Pancreas (tissue), 10 donors: ENCODE measurements around the gene TMEM63A. TPM values are rescaled to one million over a fixed set of nuclear protein-coding genes. Genes with fewer than 3 reads are reported as not detected.
A peak's percentile ranks its signal among the peaks of the same experiment; 100 is the strongest.
"Not testable (repeated sequence)": the region's sequence is repeated elsewhere in the genome, so short reads cannot be mapped to it uniquely, and the experiment has no call there.

Experiments
- ATAC-seq, 4 donors: fragments of 200-7000 bp; cut with Tn5 transposase; one replicate each; pipeline versions ENCODE4 v1.8.0 to v1.9.1; 2020; ENCODE audit warnings: mild to moderate bottlenecking in 4 of 4, moderate library complexity in 4 of 4
- DNase-seq, 6 donors: peaks; one replicate each; pipeline ENCODE4 v3.0.0-alpha.2; 2020
- FAIRE-seq: peaks from 2 replicates; lab custom pipeline; 2012; peaks lifted over from hg19 to GRCh38; lab: Jason Lieb, UNC
- H3K27ac ChIP-seq, 4 donors: fragments of 200-600 bp; sonication (generic); 1 replicate in 3 of 4; 2 replicates in 1 of 4; pipeline versions ENCODE4 v1.5.0 to v1.8.0; 2020
- H3K27me3 ChIP-seq, 4 donors: fragments of 200-600 bp; one replicate each; pipeline ENCODE4 v1.8.0; 2021
- H3K36me3 ChIP-seq, 3 donors: fragments of 200-600 bp; sonication (generic) in 1 of 3; one replicate each; pipeline versions ENCODE4 v1.5.0 to v1.8.0; 2020 to 2021
- H3K4me1 ChIP-seq, 3 donors: fragments of 200-600 bp; one replicate each; pipeline ENCODE4 v1.8.0; 2021
- H3K4me3 ChIP-seq, 4 donors: fragments of 200-600 bp; sonication (generic) in 2 of 4; one replicate each; pipeline versions ENCODE4 v1.5.0 to v1.8.0; 2020 to 2021
- H3K9me3 ChIP-seq, 4 donors: fragments of 200-600 bp; one replicate each; pipeline ENCODE4 v1.8.0; 2021
- WGBS, 2 donors: extraction: QIAGEN DNeasy Blood & Tissue Kit; methylation state at CpG; one replicate each; pipeline ENCODE4 v1.1.7; 2013; 5-methylcytosine and 5-hydroxymethylcytosine counted together
- intact Hi-C, 3 donors: fragments of 100-400 bp; cut with DNase I; formaldehyde crosslinking; loops; one replicate each; pipeline versions ENCODE4 v1.11.1 to v1.14.2; 2022
- polyA plus RNA-seq, 2 donors: library from polyadenylated mRNA; stranded (reverse); fragments of 200-250 nt; gene quantifications; one replicate each; pipeline ENCODE4 v1.2.3, GENCODE V29; 2013
- total RNA-seq, 6 donors: library from RNA; stranded (reverse); fragmentation: NEBNext Ultra II Directional in 4 of 6; extraction: Animal tissue kit (Norgen Biotek cat#: 25700) in 4 of 6; gene quantifications; one replicate each; pipeline versions ENCODE4 v1.2.1 to v1.2.4, GENCODE V29; 2021 to 2023
- TF ChIP-seq, protein P1 (sequence below), 4 donors: fragments of 200-600 bp; sonication (generic) in 3 of 4; IDR thresholded peaks; one replicate each; pipeline versions ENCODE4 v1.5.0 to v1.8.0; 2021; ENCODE audit warnings: antibody characterized with exemption in 4 of 4
- donor health status: healthy with polysubstance abuse.
- donor health status: DM: no; HTN: no; CAD: no; lungs with moderate emphysema.
- donor health status: DM: no; HTN: no; CAD: no.
- donor health status: control.
- donor health status: control.
- donor health status: Bipolar disorder and iron deficiency.
- donor health status: DM: yes; HTN: yes; CAD: no.
- donor health status: DM: no; HTN: no; CAD: no.
- donor health status: DM: no; HTN: no; CAD: no.
- donor health status: DM: yes; HTN: yes; CAD: no.

Gene TMEM63A
- total and polyA plus RNA-seq, 8 donors, result 56.3 to 185 (median 84.0) TPM

DNA sequence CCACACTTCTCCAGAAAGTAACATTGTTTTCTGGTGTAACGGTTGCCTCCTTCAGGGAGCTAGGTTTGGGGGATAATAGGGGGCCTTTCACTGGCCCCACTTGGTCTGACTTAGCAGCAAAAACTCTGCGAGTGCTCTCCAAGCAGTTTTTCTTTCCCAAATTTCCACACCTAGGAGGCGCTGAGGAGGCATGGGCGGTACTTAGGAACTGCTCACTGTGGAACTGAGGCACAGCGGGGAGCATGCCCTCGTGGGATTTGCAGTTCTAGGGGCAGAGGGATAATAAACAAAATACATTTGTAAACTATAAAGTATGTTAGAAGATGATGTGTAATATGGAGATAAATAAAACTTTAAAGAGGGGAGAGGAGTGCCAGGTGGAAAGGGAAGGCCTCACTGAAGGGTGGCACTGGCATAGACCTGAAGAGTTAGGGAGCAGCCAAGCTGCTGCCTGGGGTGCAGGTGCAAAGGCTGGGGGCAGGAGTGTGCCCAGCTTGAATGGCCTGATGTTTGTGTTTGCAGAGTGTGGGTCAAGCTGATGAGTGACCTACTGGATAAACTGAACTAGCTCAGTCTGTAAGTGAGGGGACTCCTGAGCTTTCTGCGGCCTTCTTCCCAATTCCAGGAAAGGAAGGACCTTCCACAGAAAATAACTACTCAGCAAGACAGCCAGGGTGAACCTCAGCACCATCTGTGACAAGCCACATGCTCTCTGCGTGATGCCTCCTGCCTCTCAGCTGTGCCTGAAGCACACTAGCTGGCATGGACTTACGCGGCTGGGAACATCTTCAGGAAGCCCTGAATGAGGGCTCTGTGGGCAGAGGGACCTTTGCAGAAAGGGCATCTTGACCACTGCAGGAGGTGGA, 70.3 kb downstream of the TMEM63A start:
- no peak for FAIRE-seq
- DNase-seq, result no peak
- TF ChIP-seq, protein P1, sequence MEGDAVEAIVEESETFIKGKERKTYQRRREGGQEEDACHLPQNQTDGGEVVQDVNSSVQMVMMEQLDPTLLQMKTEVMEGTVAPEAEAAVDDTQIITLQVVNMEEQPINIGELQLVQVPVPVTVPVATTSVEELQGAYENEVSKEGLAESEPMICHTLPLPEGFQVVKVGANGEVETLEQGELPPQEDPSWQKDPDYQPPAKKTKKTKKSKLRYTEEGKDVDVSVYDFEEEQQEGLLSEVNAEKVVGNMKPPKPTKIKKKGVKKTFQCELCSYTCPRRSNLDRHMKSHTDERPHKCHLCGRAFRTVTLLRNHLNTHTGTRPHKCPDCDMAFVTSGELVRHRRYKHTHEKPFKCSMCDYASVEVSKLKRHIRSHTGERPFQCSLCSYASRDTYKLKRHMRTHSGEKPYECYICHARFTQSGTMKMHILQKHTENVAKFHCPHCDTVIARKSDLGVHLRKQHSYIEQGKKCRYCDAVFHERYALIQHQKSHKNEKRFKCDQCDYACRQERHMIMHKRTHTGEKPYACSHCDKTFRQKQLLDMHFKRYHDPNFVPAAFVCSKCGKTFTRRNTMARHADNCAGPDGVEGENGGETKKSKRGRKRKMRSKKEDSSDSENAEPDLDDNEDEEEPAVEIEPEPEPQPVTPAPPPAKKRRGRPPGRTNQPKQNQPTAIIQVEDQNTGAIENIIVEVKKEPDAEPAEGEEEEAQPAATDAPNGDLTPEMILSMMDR (IDR thresholded peaks at IDR 0.05), result peak in 2 of 4 donors; percentile 12 to 19
- 30 to 34% methylated on average over 10 of the region's 10 CpGs for WGBS, 2 donors
- H3K36me3 ChIP-seq, result no peaks in the 10 kb centered on the region
- H3K4me1 ChIP-seq, result peaks cover 47 to 52% (median 51%) of the 10 kb centered on the region in 3 donors
- H3K9me3 ChIP-seq, result no peaks in the 10 kb centered on the region
- peak overlapping the region; percentile 3 to 72 (median 58) for H3K4me3 ChIP-seq
- no peaks in the 10 kb centered on the region for H3K27me3 ChIP-seq
- intact Hi-C loops, result no loop called here
- H3K27ac ChIP-seq, result peak overlapping the region; percentile 62 to 83 (median 78)
- peak; percentile 31 to 47 (median 36) for ATAC-seq

DNA sequence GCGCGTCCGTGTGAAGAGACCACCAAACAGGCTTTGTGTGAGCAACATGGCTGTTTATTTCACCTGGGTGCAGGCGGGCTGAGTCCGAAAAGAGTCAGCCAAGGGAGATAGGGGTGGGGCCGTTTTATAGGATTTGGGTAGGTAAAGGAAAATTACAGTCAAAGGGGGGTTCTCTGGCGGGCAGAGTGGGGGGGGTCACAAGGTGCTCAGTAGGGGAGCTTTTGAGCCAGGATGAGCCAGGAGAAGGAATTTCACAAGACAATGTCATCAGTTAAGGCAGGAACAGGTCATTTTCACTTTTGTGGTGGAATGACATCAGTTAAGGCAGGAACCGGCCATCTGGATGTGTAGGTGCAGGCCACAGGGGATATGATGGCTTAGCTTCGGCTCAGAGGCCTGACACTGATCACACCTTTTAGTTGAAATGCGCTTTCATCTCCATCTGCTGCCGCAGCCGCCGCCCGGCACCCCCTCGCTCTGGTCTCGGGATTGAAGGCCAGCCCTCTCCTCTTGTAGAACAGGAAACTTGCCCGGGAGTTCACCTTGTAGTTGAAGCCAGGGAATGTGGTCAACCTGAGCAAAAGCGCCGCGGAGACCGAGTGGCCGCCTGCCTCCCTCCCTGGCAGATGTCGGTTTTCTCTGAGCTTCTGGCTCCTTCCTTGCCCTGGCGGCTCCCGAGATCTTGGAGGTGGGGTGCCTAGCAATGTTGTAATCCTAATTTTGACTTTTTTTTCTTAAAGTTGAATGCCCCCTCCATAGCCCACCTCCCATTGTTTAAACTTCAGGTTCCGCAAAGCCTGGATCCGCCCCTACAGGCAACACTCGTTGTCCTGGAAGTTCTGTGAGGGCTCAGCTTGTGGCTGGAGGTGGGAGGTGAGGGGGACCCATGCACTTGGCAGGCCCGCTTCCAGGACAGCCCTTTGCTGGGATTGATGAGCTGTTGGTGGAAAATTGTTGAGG, 71.3 kb downstream of the TMEM63A start:
- H3K4me3 ChIP-seq, result peak overlapping the region; percentile 47 to 72 (median 58)
- 4 to 5% methylated on average over 29 of the region's 29 CpGs for WGBS, 2 donors
- H3K36me3 ChIP-seq, H3K9me3 ChIP-seq, FAIRE-seq, intact Hi-C loops, H3K27me3 ChIP-seq: not testable (repeated sequence)
- peak overlapping the region; percentile 62 to 83 (median 76) for H3K27ac ChIP-seq
- DNase-seq (peak; percentile 68 to 89 (median 84)), ATAC-seq (peak; percentile 55 to 79 (median 75))
- H3K4me1 ChIP-seq, result peaks cover 37 to 42% (median 41%) of the 10 kb centered on the region in 3 donors

DNA sequence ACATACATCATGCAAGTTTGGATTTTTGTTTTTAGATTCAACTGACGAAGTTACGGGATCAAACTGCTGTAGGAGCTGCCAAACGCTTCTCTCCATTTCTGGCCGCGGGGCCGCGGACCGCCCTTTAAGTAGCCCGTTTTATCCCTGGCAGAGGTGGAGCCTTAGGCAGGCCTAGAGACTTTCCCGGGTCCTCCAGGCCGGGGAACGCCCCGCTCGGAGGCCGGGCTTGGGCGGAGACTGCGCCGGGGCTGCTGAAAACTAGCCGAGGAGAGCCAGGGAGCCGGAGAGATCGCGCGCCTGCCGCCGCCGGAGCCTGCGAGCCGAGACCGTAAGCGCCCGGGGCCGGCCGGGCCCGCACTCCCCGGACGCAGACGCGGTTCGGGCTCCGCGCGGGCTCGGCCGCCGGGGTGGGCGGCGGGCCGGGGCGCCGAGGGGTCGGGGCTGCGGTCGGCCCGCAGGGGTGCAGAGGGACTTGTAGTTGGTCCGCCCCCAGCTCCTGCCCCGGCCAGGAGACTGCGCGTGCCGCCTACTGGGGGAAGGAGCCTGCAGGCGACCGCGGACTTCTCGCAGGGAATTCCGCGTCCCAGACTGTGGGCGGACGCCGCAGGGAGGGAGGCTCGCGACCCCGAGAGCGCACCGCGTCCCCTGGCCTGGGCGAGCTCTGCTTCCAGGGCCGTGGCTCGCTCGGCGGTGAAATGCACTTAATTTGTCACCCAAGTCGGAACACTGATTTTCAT, 72.2 kb downstream of the TMEM63A start, which contains the start of gene EPHX1:
EPHX1 (plus strand) TSS at position 283 of the 737 bp plus-strand sequence. CDS start 18,606 bp downstream, outside the sequence.
- Histone ChIP-seq H3K9me3 (no peaks in the 10 kb centered on the region), H3K4me1 (peaks cover 31 to 37% (median 34%) of the 10 kb centered on the region in 3 donors), H3K27ac (peak within 1 kb of the TSS; percentile 62 to 83 (median 76)), H3K36me3 (no peaks in the 10 kb centered on the region), H3K27me3 (no peaks in the 10 kb centered on the region), H3K4me3 (peak within 1 kb of the TSS; percentile 47 to 72 (median 58))
- ATAC-seq, result peak; percentile 72 to 82 (median 77)
- 0 to 1% methylated on average over 56 to 80 of the region's 80 CpGs for WGBS, 2 donors
- peak; percentile 88 to 96 (median 91) for DNase-seq
- FAIRE-seq, result no peak
- intact Hi-C loops, result no loop called here
- TF ChIP-seq, protein P1 (IDR thresholded peaks at IDR 0.05), result peak in 1 of 4 donors; percentile 7

DNA sequence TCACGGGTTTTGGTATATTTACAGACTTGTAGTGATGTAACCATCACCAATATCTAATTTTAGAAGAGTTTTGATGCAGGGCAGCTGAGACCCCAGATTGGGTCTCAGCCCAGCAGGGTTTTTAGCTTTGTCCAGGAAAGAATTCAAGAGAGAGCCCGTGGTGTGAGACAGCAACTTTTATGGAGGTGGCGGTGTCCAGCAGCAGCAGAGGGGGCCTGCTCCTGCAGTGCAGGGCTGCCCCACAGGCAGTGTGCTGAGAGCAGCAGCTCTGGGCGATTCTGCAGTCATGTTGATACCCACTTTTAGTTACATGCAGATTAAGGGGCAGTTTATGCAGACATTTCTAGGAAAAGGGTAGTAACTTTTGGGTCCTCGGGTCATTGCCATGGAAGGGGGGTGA, 74.0 kb downstream of the TMEM63A start:
- 88 to 91% methylated on average over 5 of the region's 5 CpGs for WGBS, 2 donors
- Histone ChIP-seq H3K27ac (no peak overlapping the region), H3K27me3 (no peaks in the 10 kb centered on the region), H3K4me3 (no peak overlapping the region), H3K9me3 (no peaks in the 10 kb centered on the region), H3K36me3 (no peaks in the 10 kb centered on the region), H3K4me1 (peaks cover 13 to 19% (median 15%) of the 10 kb centered on the region in 3 donors)
- TF ChIP-seq, protein P1 (IDR thresholded peaks at IDR 0.05), result no peak
- DNase-seq (no peak), ATAC-seq (no peak), FAIRE-seq (no peak)
- intact Hi-C loops, result no loop called here

DNA sequence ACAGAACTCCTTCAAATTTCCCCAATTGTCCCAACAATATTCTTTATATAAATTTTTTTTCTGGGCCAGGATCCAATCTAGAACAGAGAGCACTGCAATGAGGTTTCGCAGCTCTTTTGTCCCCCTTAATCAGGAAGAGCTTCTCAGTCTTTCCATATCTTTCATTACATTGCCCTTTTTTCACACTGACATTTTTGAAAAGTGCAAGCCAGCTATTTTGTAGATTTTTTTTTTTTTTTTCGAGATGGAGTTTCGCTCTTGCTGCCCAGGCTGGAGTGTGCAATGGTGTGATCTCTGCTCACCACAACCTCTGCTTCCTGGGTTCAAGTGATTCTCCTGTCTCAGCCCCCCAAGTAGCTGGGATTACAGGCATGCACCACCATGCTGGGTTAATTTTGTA, 75.4 kb downstream of the TMEM63A start:
- H3K27me3 ChIP-seq, result not testable (repeated sequence)

More for the DNA sequence above, 75.4 kb downstream of the TMEM63A start:
- H3K4me3 ChIP-seq, intact Hi-C loops, H3K4me1 ChIP-seq, H3K9me3 ChIP-seq, DNase-seq, H3K36me3 ChIP-seq, ATAC-seq, H3K27ac ChIP-seq, FAIRE-seq: not testable (repeated sequence)
- 89 to 96% methylated on average over 3 of the region's 3 CpGs for WGBS, 2 donors
